HG02852 (cell line): Measurements from ENCODE around the gene CD38.
"Not testable (repeated sequence)": the region's sequence is repeated elsewhere in the genome, so short reads cannot be mapped to it uniquely, and the experiment has no call there.

ENCODE experiments used
- ATAC-seq: cut with Tn5 transposase; IDR thresholded peaks from one replicate; pipeline ENCODE4 v1.9.1; 2021; ENCODE audit warnings: mild to moderate bottlenecking, moderate library complexity; ENCODE audit not compliant: unreplicated experiment

The CD38 gene

GRCh38 chr4:15794905-15795304, 16.8 kb downstream of the CD38 start:
- ATAC-seq: peak; percentile 50

- ATAC-seq: no peak
These were observed 19.2 kb downstream of the CD38 start for GRCh38 chr4:15797320-15797719.

- no peak for ATAC-seq
These were observed 21.0 kb downstream of the CD38 start for GRCh38 chr4:15799141-15799540.

GRCh38 chr4:15799701-15800100, 21.6 kb downstream of the CD38 start:
- no peak for ATAC-seq

GRCh38 chr4:15802497-15802896, 24.4 kb downstream of the CD38 start:
- not testable (repeated sequence) for ATAC-seq

- ATAC-seq: peak; percentile 41
These were observed 27.7 kb downstream of the CD38 start for GRCh38 chr4:15805583-15806517.

GRCh38 chr4:15809058-15809457, 30.9 kb downstream of the CD38 start:
- peak; percentile 83 for ATAC-seq

GRCh38 chr4:15809466-15809865, 31.3 kb downstream of the CD38 start:
- ATAC-seq: peak; percentile 13

- ATAC-seq: no peak
These were observed 33.7 kb downstream of the CD38 start for GRCh38 chr4:15811703-15812337.

- no peak for ATAC-seq
These were observed 54.7 kb downstream of the CD38 start for GRCh38 chr4:15832523-15833451.

- no peak for ATAC-seq
These were observed 55.7 kb downstream of the CD38 start for GRCh38 chr4:15833801-15834200.

GRCh38 chr4:15836362-15836761, 58.2 kb downstream of the CD38 start:
- no peak for ATAC-seq

GRCh38 chr4:15837591-15837990, 59.5 kb downstream of the CD38 start:
- no peak for ATAC-seq

GRCh38 chr4:15841194-15841730, 63.1 kb downstream of the CD38 start:
- not testable (repeated sequence) for ATAC-seq

GRCh38 chr4:15847746-15848145, 69.6 kb downstream of the CD38 start:
- no peak for ATAC-seq

- no peak for ATAC-seq
These were observed 70.2 kb downstream of the CD38 start for GRCh38 chr4:15848191-15848842.

- ATAC-seq: no peak
These were observed 73.8 kb downstream of the CD38 start for GRCh38 chr4:15851969-15852368.

- no peak for ATAC-seq
These were observed 74.4 kb downstream of the CD38 start for GRCh38 chr4:15852524-15852923.

- ATAC-seq: no peak
These were observed 75.2 kb downstream of the CD38 start for GRCh38 chr4:15853345-15853744.

GRCh38 chr4:15855804-15856475, 77.8 kb downstream of the CD38 start:
- ATAC-seq: no peak
